ENCODE data around the gene AVPR2.

Gene AVPR2

GRCh38 chrX:153921070-153921469, 16.6 kb downstream of the AVPR2 start:
- no peak for DNase-seq (ENCODE audit: low read depth)
- in situ Hi-C loops (cut with HindIII; ENCODE audit: low sequenced_read_pairs) = no loop called here
- H3K4me3 ChIP-seq (ENCODE audit: low read depth, low read length) = no peak overlapping the region
- TF ChIP-seq, protein P1, sequence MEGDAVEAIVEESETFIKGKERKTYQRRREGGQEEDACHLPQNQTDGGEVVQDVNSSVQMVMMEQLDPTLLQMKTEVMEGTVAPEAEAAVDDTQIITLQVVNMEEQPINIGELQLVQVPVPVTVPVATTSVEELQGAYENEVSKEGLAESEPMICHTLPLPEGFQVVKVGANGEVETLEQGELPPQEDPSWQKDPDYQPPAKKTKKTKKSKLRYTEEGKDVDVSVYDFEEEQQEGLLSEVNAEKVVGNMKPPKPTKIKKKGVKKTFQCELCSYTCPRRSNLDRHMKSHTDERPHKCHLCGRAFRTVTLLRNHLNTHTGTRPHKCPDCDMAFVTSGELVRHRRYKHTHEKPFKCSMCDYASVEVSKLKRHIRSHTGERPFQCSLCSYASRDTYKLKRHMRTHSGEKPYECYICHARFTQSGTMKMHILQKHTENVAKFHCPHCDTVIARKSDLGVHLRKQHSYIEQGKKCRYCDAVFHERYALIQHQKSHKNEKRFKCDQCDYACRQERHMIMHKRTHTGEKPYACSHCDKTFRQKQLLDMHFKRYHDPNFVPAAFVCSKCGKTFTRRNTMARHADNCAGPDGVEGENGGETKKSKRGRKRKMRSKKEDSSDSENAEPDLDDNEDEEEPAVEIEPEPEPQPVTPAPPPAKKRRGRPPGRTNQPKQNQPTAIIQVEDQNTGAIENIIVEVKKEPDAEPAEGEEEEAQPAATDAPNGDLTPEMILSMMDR (IDR thresholded peaks at IDR 0.05; ENCODE audit: low read depth, low read length, missing control alignments) = no peak

DNA sequence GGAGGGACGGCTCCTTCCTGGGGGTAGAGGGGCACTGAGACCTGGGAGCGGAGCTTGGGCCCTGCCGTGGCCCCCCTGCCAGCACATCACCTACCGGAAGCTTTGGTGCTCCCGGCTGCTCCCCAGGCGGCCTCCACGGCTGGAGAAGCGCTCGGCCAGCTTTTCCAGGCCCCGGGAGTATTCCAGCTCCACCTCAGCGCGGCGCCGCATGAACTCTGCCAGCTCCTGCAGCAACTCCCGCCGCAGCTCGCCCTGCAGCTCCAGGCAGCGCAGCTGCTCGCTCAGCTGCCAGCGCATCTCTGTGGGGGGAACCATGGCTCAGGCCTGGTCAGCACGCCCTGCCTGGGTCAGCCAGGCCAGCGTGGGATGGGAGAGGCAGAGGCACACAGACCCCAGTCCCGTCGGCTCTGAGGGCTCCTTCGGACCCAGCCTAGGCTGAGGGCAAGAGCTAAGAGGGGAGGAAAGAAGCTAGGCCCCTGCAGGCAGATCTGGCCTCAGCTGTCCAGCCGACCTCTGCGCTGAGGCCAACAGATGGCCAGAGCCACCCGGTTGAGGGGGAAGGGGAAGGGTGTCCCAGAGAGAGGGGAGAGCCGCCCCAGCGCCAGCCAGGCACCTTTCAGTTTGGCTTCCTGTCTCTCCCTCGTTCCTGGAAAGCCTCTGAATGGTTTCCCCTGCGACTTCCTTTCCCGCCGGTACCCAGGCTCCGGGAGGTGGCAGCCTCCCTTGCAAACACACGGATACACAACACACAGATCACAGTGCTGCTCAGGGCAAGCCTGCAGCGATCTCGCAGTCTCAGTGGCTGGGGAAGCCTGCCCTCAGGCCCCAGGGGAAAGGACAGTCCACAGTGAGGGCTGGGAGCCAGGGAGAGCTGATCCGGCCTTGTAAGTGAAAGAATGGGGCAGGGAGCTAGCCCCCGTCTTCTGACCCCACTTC, 17.3 kb downstream of the AVPR2 start:
- no peak overlapping the region for H3K4me3 ChIP-seq (ENCODE audit: low read depth, low read length)
- DNase-seq (ENCODE audit: low read depth) = no peak
- in situ Hi-C loops (cut with HindIII; ENCODE audit: low sequenced_read_pairs) = no loop called here
- TF ChIP-seq, protein P1 (IDR thresholded peaks at IDR 0.05; ENCODE audit: low read depth, low read length, missing control alignments) = no peak

DNA sequence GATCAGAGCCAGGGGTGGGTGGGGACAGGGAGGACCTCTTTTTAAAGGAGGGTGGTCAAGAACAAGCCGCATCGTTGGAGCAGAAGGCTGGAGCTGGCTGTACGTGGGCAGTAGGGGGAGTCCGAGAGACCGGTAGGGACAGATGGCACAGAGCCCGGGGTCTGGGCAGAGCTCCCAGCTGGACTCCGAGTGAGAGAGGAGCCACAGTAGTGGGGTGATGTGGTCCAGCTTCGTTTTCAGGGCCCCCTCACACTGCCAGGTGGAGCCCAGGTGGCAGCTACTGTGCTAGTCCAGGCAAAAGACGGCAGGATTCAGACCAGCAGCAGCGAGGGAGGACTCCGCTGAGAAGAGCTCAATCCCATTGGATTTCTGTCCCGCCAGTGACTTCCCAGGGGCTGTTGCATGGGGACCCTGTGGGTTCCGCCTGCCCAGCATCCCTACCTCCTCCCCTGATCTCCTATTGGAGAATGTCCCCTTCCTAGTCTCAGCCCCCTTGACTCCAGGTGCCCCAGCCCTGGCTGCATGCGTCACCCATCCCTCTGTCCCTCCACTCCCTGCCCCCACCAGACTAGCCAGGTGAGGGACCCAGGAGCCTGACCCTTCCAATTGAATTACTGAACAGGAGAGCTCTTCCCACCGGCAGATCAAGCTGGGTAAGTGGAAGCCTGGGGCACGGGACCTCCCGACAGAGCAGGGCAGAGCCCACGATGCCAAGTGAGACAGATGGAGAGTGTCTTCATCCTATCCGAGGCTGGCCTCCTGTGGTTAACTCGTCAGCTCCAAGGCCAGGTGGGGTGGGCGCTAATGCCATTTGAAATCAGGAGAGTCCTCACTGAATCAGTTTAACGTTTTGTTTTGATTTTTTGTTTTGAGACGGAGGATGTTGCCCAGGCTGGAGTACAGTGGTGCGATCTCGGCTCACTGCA, 18.7 kb downstream of the AVPR2 start:
- no peak for DNase-seq (ENCODE audit: low read depth)
- no peak overlapping the region for H3K4me3 ChIP-seq (ENCODE audit: low read depth, low read length)
- in situ Hi-C loops (cut with HindIII; ENCODE audit: low sequenced_read_pairs) = no loop called here
- TF ChIP-seq, protein P1 (IDR thresholded peaks at IDR 0.05; ENCODE audit: low read depth, low read length, missing control alignments) = peak; percentile 63

DNA sequence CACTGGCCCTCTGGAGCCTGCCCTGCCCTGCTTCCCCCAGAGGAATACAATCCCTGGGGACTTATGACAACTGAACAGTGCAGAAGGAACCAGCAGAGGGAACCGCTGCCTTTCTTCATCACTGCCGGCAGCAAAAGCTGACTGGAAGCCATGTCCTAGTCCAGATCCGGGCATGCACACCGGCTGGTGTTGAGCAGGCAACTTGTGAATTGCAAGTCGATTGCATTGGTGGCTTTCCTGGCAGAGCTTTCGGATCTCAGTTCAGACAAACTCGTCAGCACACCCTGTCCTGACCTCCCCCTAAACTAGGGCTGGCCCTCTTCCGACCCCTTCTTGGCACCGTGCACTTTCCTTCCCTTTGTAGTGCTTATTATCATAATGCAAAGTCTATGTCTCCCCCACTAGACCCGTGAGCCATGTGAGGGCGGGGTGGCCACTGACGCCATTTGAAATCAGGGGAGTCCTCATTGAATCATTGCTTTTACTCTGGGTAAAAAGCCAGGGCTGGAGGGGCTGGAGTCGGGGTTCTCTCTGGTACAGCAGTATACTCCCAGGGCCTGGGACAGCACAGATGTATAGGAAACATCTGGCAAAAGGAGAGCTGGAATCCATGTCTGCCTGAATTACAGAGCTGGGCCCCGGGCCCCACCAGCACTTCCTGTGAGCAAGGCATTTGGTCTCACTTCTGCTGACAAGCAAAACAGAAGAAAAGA, 19.8 kb downstream of the AVPR2 start:
- no peak for DNase-seq (ENCODE audit: low read depth)
- TF ChIP-seq, protein P1 (IDR thresholded peaks at IDR 0.05; ENCODE audit: low read depth, low read length, missing control alignments) = peak; percentile 4
- no peak overlapping the region for H3K4me3 ChIP-seq (ENCODE audit: low read depth, low read length)
- in situ Hi-C loops (cut with HindIII; ENCODE audit: low sequenced_read_pairs) = no loop called here

GRCh38 chrX:153925387-153925738, 20.9 kb downstream of the AVPR2 start:
- DNase-seq (ENCODE audit: low read depth) = no peak

More at GRCh38 chrX:153925387-153925738, 20.9 kb downstream of the AVPR2 start:
- H3K4me3 ChIP-seq (ENCODE audit: low read depth, low read length) = no peak overlapping the region
- in situ Hi-C loops (cut with HindIII; ENCODE audit: low sequenced_read_pairs) = no loop called here
- TF ChIP-seq, protein P1 (IDR thresholded peaks at IDR 0.05; ENCODE audit: low read depth, low read length, missing control alignments) = no peak
